ENCODE measurements around the gene CDH18.
A peak's percentile ranks its signal among the peaks of the same experiment; 100 is the strongest.

CDH18 gene

DNA sequence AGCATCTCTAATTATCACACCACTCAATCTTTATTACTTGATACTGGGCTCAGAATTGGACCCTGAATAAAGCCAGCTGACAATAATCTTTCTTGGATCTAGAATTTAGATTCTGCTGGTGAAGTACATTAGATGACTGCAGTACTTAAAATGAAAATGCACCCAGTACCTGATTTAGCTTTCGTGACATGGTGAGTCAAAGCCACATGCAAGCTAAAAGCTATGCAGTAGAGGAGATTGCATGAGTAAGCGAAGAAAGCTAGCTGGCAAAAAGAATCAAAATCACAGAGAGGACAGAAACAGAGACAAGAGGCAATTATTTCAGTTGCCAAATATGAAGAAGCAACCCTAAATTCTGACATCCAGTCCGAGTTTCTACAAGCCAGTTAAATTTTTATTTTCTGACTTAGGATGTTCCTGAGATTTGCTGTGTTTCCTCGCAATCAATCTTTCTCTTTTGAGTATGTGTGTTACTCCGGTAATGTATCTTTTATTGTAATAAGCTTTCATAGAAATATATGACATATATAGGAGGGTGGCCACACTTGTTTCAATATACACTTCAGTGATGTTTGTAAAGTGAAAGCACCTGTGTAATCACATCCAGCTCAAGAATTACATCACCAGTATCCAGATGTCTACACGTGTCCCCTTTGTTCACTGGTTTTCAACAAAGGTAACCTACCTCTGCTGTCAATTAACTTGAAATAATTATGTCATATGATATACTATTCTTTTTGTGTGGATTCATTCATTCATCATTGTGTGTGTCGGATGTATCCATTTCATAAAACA, 101.7 kb downstream of the CDH18 start:
- peak; percentile 88 for ATAC-seq (ENCODE audit: low read depth)
- TF ChIP-seq, protein P1, sequence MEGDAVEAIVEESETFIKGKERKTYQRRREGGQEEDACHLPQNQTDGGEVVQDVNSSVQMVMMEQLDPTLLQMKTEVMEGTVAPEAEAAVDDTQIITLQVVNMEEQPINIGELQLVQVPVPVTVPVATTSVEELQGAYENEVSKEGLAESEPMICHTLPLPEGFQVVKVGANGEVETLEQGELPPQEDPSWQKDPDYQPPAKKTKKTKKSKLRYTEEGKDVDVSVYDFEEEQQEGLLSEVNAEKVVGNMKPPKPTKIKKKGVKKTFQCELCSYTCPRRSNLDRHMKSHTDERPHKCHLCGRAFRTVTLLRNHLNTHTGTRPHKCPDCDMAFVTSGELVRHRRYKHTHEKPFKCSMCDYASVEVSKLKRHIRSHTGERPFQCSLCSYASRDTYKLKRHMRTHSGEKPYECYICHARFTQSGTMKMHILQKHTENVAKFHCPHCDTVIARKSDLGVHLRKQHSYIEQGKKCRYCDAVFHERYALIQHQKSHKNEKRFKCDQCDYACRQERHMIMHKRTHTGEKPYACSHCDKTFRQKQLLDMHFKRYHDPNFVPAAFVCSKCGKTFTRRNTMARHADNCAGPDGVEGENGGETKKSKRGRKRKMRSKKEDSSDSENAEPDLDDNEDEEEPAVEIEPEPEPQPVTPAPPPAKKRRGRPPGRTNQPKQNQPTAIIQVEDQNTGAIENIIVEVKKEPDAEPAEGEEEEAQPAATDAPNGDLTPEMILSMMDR (IDR thresholded peaks at IDR 0.05; ENCODE audit: poor library complexity, severe bottlenecking) = no peak

GRCh38 chr5:19885040-19885824, 102.8 kb downstream of the CDH18 start:
- H3K9me3 ChIP-seq (ENCODE audit: severe bottlenecking) = no peaks in the 10 kb centered on the region
- no peaks in the 10 kb centered on the region for H3K27me3 ChIP-seq (ENCODE audit: insufficient read depth, poor library complexity, severe bottlenecking)
- no peak overlapping the region for H3K27ac ChIP-seq (ENCODE audit: poor library complexity, severe bottlenecking)
- no peak for ATAC-seq (ENCODE audit: low read depth)
- H3K36me3 ChIP-seq (ENCODE audit: low read depth) = no peaks in the 10 kb centered on the region
- TF ChIP-seq, protein P1 (IDR thresholded peaks at IDR 0.05; ENCODE audit: poor library complexity, severe bottlenecking) = no peak
- peaks cover 10% of the 10 kb centered on the region for H3K4me1 ChIP-seq (ENCODE audit: insufficient read depth, poor library complexity, severe bottlenecking)
- no peak for DNase-seq (ENCODE audit: low spot score)
- H3K4me3 ChIP-seq (ENCODE audit: severe bottlenecking) = no peak overlapping the region

More for the DNA sequence above, 101.7 kb downstream of the CDH18 start:
- no peak overlapping the region for H3K4me3 ChIP-seq (ENCODE audit: severe bottlenecking)
- no peaks in the 10 kb centered on the region for H3K27me3 ChIP-seq (ENCODE audit: insufficient read depth, poor library complexity, severe bottlenecking)
- no peaks in the 10 kb centered on the region for H3K36me3 ChIP-seq (ENCODE audit: low read depth)
- H3K4me1 ChIP-seq (ENCODE audit: insufficient read depth, poor library complexity, severe bottlenecking) = peaks cover 17% of the 10 kb centered on the region
- H3K27ac ChIP-seq (ENCODE audit: poor library complexity, severe bottlenecking) = peak overlapping the region; percentile 8
- DNase-seq (ENCODE audit: low spot score) = no peak
- H3K9me3 ChIP-seq (ENCODE audit: severe bottlenecking) = no peaks in the 10 kb centered on the region

DNA sequence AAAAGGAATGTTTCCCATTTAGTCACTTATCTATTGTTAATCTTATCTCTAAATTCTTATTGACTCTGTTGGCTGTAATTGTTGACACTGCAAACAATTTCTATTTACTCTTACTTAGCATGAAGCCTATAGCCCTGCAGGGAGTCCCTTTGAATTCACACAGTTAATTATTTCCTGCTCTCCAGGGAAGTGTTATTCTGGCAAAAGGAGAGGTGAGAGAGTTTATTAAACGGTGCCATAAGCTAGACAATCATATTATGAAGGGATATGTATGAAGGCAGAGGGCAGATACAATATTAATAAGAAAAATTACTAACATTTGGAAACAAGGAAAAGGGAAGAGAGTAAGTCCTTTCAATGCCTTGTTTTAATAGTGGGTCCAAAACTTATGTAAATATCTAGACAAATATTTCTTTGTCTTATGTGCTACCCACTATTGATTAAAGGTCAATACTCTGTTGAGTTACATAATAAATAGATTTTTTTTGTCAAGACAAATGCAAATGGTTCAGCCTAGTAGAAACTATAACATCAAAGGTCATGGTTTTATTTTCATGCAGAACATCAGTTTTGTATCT, 107.1 kb downstream of the CDH18 start:
- TF ChIP-seq, protein P1 (IDR thresholded peaks at IDR 0.05; ENCODE audit: poor library complexity, severe bottlenecking) = no peak
- Histone ChIP-seq H3K27me3 (ENCODE audit: insufficient read depth, poor library complexity, severe bottlenecking) (no peaks in the 10 kb centered on the region), H3K9me3 (ENCODE audit: severe bottlenecking) (no peaks in the 10 kb centered on the region), H3K27ac (ENCODE audit: poor library complexity, severe bottlenecking) (no peak overlapping the region), H3K4me1 (ENCODE audit: insufficient read depth, poor library complexity, severe bottlenecking) (peaks cover 8% of the 10 kb centered on the region), H3K4me3 (ENCODE audit: severe bottlenecking) (no peak overlapping the region), H3K36me3 (ENCODE audit: low read depth) (no peaks in the 10 kb centered on the region)
- ATAC-seq (ENCODE audit: low read depth) (no peak), DNase-seq (ENCODE audit: low spot score) (no peak)

- Histone ChIP-seq H3K4me3 (ENCODE audit: severe bottlenecking) (no peak overlapping the region), H3K4me1 (ENCODE audit: insufficient read depth, poor library complexity, severe bottlenecking) (peaks cover 6% of the 10 kb centered on the region), H3K27ac (ENCODE audit: poor library complexity, severe bottlenecking) (no peak overlapping the region), H3K9me3 (ENCODE audit: severe bottlenecking) (no peaks in the 10 kb centered on the region), H3K27me3 (ENCODE audit: insufficient read depth, poor library complexity, severe bottlenecking) (no peaks in the 10 kb centered on the region), H3K36me3 (ENCODE audit: low read depth) (no peaks in the 10 kb centered on the region)
- no peak for DNase-seq (ENCODE audit: low spot score)
- no peak for ATAC-seq (ENCODE audit: low read depth)
- TF ChIP-seq, protein P1 (IDR thresholded peaks at IDR 0.05; ENCODE audit: poor library complexity, severe bottlenecking) = no peak
Observed at GRCh38 chr5:19880458-19880857, 107.5 kb downstream of the CDH18 start.
